Measurements from ENCODE around the gene B3GNT5. TPM values are rescaled to one million over a fixed set of nuclear protein-coding genes. Genes with fewer than 3 reads are reported as not detected.

B3GNT5 gene
- total RNA-seq, 1 experiment from 2014 or later: 7.7 TPM

GRCh38 chr3:183268366-183268765 is 15.3 kb downstream of the B3GNT5 start (continued):
- TF ChIP-seq ZNF512 (CRISPR knock-in tag; IDR thresholded peaks at IDR 0.05; ENCODE audit: borderline replicate concordance): no peak

- H3K4me3 Mint-ChIP-seq: no peak overlapping the region
- no peak for DNase-seq (ENCODE audit: low spot score)
- ATAC-seq: no peak
- no peak overlapping the region for H3K27ac Mint-ChIP-seq
- no peaks in the 10 kb centered on the region for H3K9me3 Mint-ChIP-seq
- no peak for TF ChIP-seq SMAD4 (CRISPR knock-in tag; IDR thresholded peaks at IDR 0.05)
- no peak for TF ChIP-seq GRHL2 (CRISPR knock-in tag; IDR thresholded peaks at IDR 0.05; ENCODE audit: insufficient replicate concordance, severe bottlenecking)
- TF ChIP-seq GTF2I (CRISPR knock-in tag; conservative IDR thresholded peaks at IDR 0.05): no peak
- TF ChIP-seq ZNF138 (CRISPR knock-in tag; conservative IDR thresholded peaks at IDR 0.05): no peak
- no peak for TF ChIP-seq ELF4 (CRISPR knock-in tag; IDR thresholded peaks at IDR 0.05; ENCODE audit: low read depth)
- no peak for TF ChIP-seq NR1H2 (CRISPR knock-in tag; IDR thresholded peaks at IDR 0.05)
- TF ChIP-seq IRF1 (CRISPR knock-in tag; IDR thresholded peaks at IDR 0.05): no peak
- TF ChIP-seq CREM (CRISPR knock-in tag; IDR thresholded peaks at IDR 0.05): no peak
- no peak for TF ChIP-seq ARID4B (CRISPR knock-in tag; IDR thresholded peaks at IDR 0.05; ENCODE audit: borderline replicate concordance)
- no peak for TF ChIP-seq ERG (CRISPR knock-in tag; IDR thresholded peaks at IDR 0.05)
- TF ChIP-seq RELA (CRISPR knock-in tag; IDR thresholded peaks at IDR 0.05; ENCODE audit: borderline replicate concordance): no peak
- TF ChIP-seq JUN (CRISPR knock-in tag; IDR thresholded peaks at IDR 0.05): no peak
- no peak for TF ChIP-seq ZNF121 (CRISPR knock-in tag; IDR thresholded peaks at IDR 0.05)
- TF ChIP-seq ZNF671 (CRISPR knock-in tag; IDR thresholded peaks at IDR 0.05): no peak
- no peak for TF ChIP-seq OVOL2 (CRISPR knock-in tag; IDR thresholded peaks at IDR 0.05; ENCODE audit: borderline replicate concordance)
- TF ChIP-seq ZSCAN18 (CRISPR knock-in tag; IDR thresholded peaks at IDR 0.05): no peak
- TF ChIP-seq NFYB (CRISPR knock-in tag; conservative IDR thresholded peaks at IDR 0.05; ENCODE audit: low read depth): no peak
- no peak for TF ChIP-seq HMGXB4 (CRISPR knock-in tag; IDR thresholded peaks at IDR 0.05)
- no peak for TF ChIP-seq ZBTB21 (CRISPR knock-in tag; IDR thresholded peaks at IDR 0.05; ENCODE audit: borderline replicate concordance)
- TF ChIP-seq PRDM15 (CRISPR knock-in tag; IDR thresholded peaks at IDR 0.05): no peak
- CTCF ChIA-PET: interaction anchor here (0.7 kb wide), 1 partner anchor 329 kb away, joined by 3 read pairs; no protein-coding TSS in a partner anchor
- peaks cover 26% of the 10 kb centered on the region for H3K4me1 Mint-ChIP-seq
- no peaks in the 10 kb centered on the region for H3K27me3 Mint-ChIP-seq (ENCODE audit: low read depth)
- H3K36me3 Mint-ChIP-seq: peaks cover 5% of the 10 kb centered on the region
- POLR2A ChIA-PET: no interaction called here
Measured at GRCh38 chr3:183269345-183269744, 16.3 kb downstream of the B3GNT5 start.
